HG02970 (cell line): ENCODE measurements around the gene SMARCA4.

Experiments
- ATAC-seq: cut with Tn5 transposase; IDR thresholded peaks from one replicate; pipeline ENCODE4 v1.9.1; 2021; ENCODE audit warnings: mild to moderate bottlenecking, moderate library complexity, moderate number of reproducible peaks; ENCODE audit not compliant: unreplicated experiment, low FRiP score

SMARCA4 gene

DNA sequence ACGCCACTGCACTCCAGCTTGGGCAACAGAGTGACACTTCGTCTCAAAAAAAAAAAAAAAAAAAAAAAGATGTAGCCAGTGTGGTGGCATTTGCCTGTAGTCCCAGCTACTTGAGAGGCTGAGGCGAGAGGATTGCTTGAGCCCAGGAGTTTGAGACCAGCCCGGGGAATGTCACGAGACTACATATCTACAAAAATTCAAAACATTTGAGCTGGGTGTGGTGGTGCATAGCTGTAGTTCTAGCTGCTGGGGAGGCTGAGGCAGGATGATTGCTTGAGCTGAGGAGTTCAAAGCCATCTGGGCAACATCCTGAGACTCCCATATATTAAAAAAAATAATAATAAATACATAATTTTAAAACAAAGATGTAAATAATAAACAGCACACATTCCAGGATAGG lies 46.6 kb downstream of the SMARCA4 start:
- ATAC-seq = no peak

DNA sequence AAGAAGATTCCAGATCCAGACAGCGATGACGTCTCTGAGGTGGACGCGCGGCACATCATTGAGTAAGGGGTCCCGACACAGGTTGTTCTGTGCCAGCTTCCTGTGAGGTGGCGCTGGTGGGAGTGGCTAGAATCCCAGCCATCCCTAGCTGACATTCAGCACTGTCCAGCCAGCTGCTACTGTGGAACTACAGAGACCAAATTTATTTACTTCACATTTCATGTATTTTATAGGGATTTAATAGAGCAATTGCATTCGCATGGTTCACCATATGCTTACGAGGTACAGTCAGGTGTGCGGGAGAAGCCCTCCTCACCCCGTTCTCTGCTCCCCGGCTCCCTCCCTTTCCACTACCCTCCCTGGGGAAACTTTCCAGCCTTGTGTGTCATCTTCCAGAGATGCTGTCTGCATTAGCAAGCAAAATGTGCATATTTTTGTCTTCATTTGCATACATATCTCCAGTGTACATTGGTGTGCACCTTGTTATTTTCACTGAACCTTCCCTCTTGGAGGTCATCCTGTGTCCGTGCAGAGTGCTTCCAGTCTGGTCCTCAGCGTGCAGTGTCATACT lies 47.2 kb downstream of the SMARCA4 start:
- ATAC-seq = no peak

DNA sequence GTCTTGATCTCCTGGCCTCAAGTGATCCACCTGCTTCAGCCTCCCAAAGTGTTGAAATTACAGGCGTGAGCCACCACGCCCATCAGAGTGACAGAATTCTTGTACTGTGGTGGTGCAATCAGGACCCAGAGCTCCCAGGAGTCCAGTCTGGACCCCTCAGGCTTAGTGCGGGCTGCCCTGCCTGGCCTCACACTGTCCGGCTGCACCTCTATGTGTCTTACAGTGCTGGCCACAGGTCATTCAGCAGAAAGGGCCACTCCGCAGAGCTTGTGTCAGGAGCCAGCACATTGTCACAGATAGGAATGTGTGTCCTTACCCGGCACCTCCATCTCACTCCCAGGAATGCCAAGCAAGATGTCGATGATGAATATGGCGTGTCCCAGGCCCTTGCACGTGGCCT lies 49.2 kb downstream of the SMARCA4 start:
- ATAC-seq = no peak

GRCh38 chr19:11012507-11012906 lies 51.7 kb downstream of the SMARCA4 start:
- ATAC-seq = no peak

DNA sequence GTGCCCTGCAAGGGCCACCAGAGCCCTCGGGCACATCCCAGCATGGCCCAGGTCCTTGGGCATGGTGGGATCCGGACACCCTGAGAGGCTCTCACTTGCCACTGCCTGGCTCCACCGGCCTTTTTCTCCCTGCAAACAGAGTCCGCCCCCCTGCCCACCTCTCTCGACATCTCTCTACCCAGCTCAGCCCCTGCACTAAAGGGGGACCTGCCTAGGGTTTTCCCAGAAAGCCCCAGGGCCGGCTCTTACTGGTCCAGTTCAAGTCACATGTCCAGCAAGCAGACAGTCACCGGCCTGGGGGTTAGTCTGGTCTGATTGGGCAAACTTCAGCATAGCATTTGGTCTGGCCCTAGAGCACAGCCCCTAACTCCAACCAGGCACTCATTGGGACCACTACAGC lies 52.9 kb downstream of the SMARCA4 start:
- ATAC-seq = no peak

DNA sequence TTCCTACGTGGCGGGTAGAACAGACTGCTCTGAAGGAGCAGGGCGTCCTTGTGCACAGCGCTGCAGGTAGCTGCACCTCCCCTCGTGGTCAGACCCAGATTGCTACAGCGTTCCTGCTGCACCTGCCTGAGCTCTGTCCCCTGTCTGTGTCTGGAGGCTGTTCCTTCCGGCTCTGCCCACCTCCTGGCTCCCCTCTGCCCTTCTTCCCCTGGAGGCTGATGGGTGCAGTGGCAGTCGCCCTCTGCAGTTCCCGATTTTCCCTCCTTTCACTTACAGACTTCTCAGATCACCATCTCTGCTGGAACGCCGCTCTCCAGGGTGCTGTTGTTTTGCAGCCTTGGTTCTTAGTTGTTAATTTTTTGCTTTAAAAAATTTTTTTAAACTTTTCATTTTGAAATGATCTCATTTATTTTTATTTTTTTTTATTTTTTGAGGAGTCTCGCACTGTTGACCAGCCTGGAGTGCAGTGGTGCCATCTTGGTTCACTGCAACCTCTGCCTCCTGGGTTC lies 53.6 kb downstream of the SMARCA4 start:
- no peak for ATAC-seq

DNA sequence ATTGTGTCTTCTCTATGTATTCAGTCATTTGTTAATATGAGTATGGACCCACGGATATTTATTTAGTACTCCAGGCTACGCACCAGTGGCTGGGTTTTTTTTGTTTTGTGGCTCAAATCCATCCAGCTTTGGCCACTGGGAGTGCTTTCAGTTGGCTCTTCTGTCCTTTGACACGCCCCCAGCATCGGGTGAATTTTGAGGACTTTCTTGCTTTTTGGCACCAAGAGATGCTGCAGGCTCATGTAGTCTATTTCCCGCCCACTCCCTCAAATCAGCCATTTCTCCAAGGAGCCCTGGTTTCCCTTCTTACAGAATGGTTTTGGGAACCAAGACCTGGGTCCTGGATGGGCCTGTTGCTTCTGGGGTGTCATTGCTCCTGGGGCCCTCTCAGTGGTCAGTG lies 55.8 kb downstream of the SMARCA4 start:
- ATAC-seq = no peak

DNA sequence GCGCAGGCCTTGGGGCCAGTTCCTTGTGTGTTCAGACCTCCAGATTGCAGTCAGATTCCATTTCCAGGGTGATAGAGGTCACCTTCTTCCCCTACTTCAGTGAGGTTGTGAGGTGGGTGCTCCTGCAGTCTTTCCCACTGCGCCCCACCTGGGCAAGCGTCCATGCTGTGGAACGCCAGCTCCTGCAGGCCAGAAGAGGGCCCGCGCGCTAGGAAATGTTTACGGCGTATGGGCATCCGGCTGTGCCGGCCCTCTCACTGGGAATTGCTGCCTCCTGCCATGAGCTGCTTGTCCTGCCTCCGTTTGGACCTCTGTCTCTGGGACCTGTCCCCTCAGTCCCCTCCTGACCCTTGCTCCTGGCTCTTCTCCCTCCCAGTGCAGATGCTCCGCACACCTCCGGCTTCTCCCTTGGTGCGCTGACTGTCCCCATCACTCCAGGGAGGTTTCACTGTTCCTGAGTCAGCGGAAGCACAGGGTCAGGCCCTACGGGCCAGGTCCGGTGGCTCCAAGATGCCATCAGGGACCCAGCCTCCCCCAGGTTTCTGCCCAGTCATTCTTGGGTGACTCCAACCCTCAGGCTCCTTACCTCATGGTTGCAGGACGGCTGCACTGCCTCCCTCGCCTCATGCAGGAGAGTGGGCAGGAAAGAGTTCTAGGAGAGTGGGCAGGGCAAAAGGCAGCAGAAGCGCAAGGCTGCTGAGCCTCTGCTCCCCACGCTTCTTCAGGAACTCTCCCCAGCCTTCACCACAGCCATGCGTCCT lies 56.6 kb downstream of the SMARCA4 start:
- ATAC-seq = no peak

- no peak for ATAC-seq
These were observed 57.3 kb downstream of the SMARCA4 start for GRCh38 chr19:11018179-11018578.

DNA sequence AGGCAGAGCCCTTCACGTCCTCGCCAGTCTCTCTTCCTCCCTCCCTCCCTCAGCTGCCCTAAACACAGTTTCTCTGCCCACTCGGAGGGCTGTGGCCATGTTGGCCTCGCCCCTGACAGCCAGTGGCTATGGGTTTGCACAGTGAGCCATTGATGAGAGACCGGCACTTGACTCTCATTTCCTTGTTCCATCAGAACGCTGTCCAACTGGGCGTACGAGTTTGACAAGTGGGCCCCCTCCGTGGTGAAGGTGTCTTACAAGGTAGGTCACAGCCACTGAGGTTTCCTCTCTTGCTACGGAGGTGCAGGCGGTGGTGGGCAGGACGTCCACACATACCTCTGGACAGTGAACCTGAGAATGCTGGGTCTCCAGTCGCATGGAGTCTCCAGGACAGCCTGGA lies 57.9 kb downstream of the SMARCA4 start:
- ATAC-seq = no peak

GRCh38 chr19:11019262-11019661 lies 58.4 kb downstream of the SMARCA4 start:
- ATAC-seq = no peak

- ATAC-seq = no peak
These were observed 59.0 kb downstream of the SMARCA4 start for GRCh38 chr19:11019824-11020223.

GRCh38 chr19:11020423-11020822 lies 59.6 kb downstream of the SMARCA4 start:
- no peak for ATAC-seq

DNA sequence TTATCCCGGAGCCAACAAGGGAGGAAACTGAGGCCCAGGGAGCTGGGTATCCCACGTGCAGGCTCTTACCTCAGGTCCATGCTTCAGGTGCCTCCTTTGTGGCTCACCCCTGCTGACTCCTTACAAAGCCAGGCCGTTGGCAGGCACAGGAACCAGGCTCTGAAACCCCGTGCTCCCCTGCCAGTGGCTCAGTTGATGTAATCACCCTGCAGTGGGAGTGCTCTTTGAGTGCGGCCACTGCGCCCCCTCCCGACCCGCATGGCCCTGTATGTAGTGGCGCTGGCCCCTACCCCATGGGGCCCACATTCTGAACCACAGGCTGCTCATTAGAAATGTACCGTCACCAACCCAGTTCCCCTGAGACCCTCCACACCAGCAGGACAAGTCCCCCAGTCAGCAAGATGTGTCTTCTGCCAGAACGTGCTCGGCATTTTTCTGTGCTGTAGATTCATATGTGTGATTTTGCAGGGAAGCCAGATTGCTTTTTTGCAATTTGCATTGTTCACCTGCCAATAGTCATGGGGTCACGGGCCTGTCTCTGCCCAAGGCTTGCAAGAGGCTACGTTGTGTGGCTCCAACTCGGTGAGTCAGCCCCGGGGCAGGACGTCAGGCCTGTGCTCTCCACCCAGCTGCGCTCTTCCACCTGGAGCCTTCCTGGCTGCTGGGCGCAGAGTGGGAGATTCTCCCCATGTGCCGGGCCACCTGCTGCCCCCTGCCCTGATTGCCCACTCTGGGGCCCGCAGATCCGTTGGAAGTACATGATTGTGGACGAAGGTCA lies 60.3 kb downstream of the SMARCA4 start:
- no peak for ATAC-seq

- ATAC-seq = no peak
These were observed 60.9 kb downstream of the SMARCA4 start for GRCh38 chr19:11021760-11022144.

GRCh38 chr19:11023016-11023415 lies 62.2 kb downstream of the SMARCA4 start:
- ATAC-seq = no peak

- no peak for ATAC-seq
These were observed 62.9 kb downstream of the SMARCA4 start for GRCh38 chr19:11023710-11024109.

DNA sequence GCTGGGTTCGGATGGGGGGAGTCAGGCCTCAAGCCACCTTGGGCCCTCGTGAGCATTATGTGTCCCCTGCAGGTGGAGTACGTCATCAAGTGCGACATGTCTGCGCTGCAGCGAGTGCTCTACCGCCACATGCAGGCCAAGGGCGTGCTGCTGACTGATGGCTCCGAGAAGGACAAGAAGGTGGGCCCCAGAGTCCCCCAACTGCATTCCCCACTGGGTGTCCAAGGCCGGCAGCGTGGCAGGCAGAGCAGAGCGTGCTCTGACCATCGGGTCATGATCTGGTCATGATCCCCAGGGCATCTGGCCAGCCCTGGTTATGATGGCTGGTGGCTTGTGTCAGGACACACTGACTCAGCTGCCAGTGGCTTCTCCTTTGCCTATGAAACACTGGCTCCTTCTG lies 63.4 kb downstream of the SMARCA4 start:
- no peak for ATAC-seq

DNA sequence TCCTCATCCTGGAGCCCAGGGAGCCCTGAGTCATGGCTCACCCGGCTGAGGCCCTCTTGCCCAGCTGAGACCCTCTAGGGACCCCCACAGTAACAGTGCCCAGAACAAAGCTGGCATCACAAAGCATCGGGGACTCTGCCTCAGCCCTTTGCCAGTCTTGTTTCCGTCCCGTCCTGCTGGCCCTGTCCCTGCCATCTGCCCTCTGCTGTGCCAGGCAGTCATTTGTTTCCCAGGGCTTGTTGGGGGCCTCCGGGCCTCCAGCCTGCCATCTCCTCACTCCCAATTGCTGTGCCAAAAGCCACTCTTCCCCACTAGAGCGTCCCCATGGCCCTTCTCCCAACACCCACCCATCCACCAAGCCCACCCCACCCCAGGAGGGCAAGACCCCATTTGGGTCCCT lies 64.2 kb downstream of the SMARCA4 start:
- ATAC-seq = no peak

DNA sequence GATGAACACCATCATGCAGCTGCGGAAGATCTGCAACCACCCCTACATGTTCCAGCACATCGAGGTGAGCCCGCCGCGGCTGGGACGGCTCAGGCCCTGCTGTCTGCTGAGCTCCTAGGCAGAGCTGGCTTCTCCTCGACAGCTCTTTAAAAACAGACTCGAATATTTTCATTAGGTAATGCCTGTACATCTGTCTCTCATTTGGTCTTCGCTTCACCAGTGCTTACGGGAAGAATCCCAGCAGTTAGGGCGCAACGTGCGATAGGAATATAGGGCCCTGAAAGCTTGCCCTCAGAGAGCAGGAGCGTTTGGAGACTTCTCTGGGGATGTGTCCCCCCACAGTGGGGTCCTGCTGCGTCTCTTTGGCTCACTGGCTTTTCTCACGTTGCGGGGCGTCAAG lies 64.6 kb downstream of the SMARCA4 start:
- ATAC-seq = no peak

GRCh38 chr19:11025997-11026396 lies 65.2 kb downstream of the SMARCA4 start:
- ATAC-seq = no peak
